GM21619 (cell line): ENCODE results near the gene INHBB.
"Not testable (repeated sequence)": the region's sequence is repeated elsewhere in the genome, so short reads cannot be mapped to it uniquely, and the experiment has no call there.

ENCODE experiments used
- ATAC-seq: cut with Tn5 transposase; IDR thresholded peaks from one replicate; pipeline ENCODE4 v1.9.1; 2021; ENCODE audit not compliant: unreplicated experiment

The INHBB gene

GRCh38 chr2:120378605-120379004 is 32.7 kb downstream of the INHBB start:
- no peak for ATAC-seq

GRCh38 chr2:120379916-120380893 is 34.3 kb downstream of the INHBB start:
- no peak for ATAC-seq

GRCh38 chr2:120381192-120381591 is 35.3 kb downstream of the INHBB start:
- no peak for ATAC-seq

GRCh38 chr2:120381661-120382060 is 35.7 kb downstream of the INHBB start:
- no peak for ATAC-seq

- ATAC-seq: no peak
These were observed 36.7 kb downstream of the INHBB start for GRCh38 chr2:120382541-120383144.

- ATAC-seq: no peak
These were observed 37.3 kb downstream of the INHBB start for GRCh38 chr2:120383191-120383590.

- ATAC-seq: no peak
These were observed 37.9 kb downstream of the INHBB start for GRCh38 chr2:120383631-120384340.

- no peak for ATAC-seq
These were observed 38.8 kb downstream of the INHBB start for GRCh38 chr2:120384486-120385354.

- no peak for ATAC-seq
These were observed 39.6 kb downstream of the INHBB start for GRCh38 chr2:120385355-120386127.

- no peak for ATAC-seq
These were observed 42.5 kb downstream of the INHBB start for GRCh38 chr2:120388222-120389035.

GRCh38 chr2:120389036-120389391 is 43.1 kb downstream of the INHBB start:
- no peak for ATAC-seq

GRCh38 chr2:120390381-120391055 is 44.6 kb downstream of the INHBB start:
- no peak for ATAC-seq

- not testable (repeated sequence) for ATAC-seq
These were observed 45.4 kb downstream of the INHBB start for GRCh38 chr2:120391382-120391781.

- no peak for ATAC-seq
These were observed 46.2 kb downstream of the INHBB start for GRCh38 chr2:120391911-120392665.

GRCh38 chr2:120392923-120393322 is 47.0 kb downstream of the INHBB start:
- no peak for ATAC-seq

- ATAC-seq: no peak
These were observed 47.5 kb downstream of the INHBB start for GRCh38 chr2:120393456-120393855.

GRCh38 chr2:120394764-120395163 is 48.8 kb downstream of the INHBB start:
- ATAC-seq: no peak
